NT2/D1 (cell line): ENCODE results near the gene HMGA1.
"Not testable (repeated sequence)": the region's sequence is repeated elsewhere in the genome, so short reads cannot be mapped to it uniquely, and the experiment has no call there.

Experiments used
- DNase-seq: peaks from one replicate; pipeline ENCODE4 v3.0.0-alpha.2; 2011; ENCODE audit warnings: low read depth, low spot score
- H3K27me3 ChIP-seq: 2 replicates; pipeline ENCODE4 v1.6.0; 2011; ENCODE audit warnings: mild to moderate bottlenecking; ENCODE audit not compliant: insufficient read length, insufficient read depth
- H3K36me3 ChIP-seq: 2 replicates; pipeline ENCODE4 v1.6.1; 2011; ENCODE audit warnings: mild to moderate bottlenecking, low read length, mixed read lengths; ENCODE audit not compliant: insufficient read depth, insufficient read length
- H3K4me1 ChIP-seq: 2 replicates; pipeline ENCODE4 v1.5.1; 2011; ENCODE audit not compliant: insufficient read depth, insufficient read length
- H3K4me3 ChIP-seq: 2 replicates; pipeline ENCODE4 v1.5.1; 2011; ENCODE audit warnings: low read depth; ENCODE audit not compliant: insufficient read length
- H3K9ac ChIP-seq: 2 replicates; pipeline ENCODE4 v1.6.0; 2011; ENCODE audit warnings: low read depth; ENCODE audit not compliant: insufficient read length
- H3K9me3 ChIP-seq: 2 replicates; pipeline ENCODE4 v1.5.1; 2011; ENCODE audit warnings: mild to moderate bottlenecking, low read length; ENCODE audit not compliant: insufficient read depth
- SUZ12 ChIP-seq: IDR thresholded peaks from 2 replicates; pipeline ENCODE4 v1.6.1; 2011; ENCODE audit not compliant: insufficient read length, insufficient read depth; ENCODE audit errors: extremely low read depth
- YY1 ChIP-seq: IDR thresholded peaks from 2 replicates; pipeline ENCODE4 v1.6.1; 2011; ENCODE audit not compliant: insufficient read length, insufficient read depth
- ZNF274 ChIP-seq: IDR thresholded peaks from 2 replicates; pipeline ENCODE4 v1.6.1; 2011; ENCODE audit warnings: mild to moderate bottlenecking, low read depth, low read length

HMGA1 gene

DNA sequence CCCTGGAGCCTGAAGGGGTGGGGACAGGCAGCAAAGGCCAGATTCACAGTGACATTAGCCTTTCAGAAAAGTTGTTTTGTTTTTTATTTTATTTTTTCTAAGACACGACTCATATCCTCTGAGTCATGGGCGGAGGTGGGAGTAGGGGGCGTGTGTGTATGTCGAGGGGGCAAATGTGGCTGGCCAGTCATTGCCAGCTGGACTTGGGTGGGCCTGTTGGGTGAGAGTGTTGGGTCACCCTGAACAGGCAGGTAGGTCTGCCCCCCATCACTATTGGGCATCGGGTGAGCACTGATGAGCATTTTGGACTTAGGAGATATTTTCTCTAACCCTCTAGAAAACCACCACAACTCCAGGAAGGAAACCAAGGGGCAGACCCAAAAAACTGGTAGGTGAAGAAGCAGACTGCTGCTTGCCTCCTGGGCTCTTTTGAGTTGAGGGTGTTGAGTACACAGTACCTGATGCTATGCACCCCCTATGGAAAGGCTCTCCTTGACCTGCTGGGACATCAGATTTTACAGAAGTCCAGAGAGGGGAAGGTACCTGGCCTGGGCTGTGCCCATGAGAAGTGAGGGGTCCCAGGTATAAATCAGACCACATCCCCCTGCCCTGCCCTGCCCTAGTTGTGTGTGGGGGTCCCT is 6.6 kb downstream of the HMGA1 start:
- H3K27me3 ChIP-seq = no peaks in the 10 kb centered on the region
- peaks cover 19% of the 10 kb centered on the region for H3K4me1 ChIP-seq
- H3K4me3 ChIP-seq = no peak overlapping the region
- peak overlapping the region; percentile 32 for H3K9ac ChIP-seq
- no peak for DNase-seq
- TF ChIP-seq YY1 (no peak), ZNF274 (no peak), SUZ12 (no peak)
- H3K36me3 ChIP-seq = peaks cover 63% of the 10 kb centered on the region
- no peaks in the 10 kb centered on the region for H3K9me3 ChIP-seq

DNA sequence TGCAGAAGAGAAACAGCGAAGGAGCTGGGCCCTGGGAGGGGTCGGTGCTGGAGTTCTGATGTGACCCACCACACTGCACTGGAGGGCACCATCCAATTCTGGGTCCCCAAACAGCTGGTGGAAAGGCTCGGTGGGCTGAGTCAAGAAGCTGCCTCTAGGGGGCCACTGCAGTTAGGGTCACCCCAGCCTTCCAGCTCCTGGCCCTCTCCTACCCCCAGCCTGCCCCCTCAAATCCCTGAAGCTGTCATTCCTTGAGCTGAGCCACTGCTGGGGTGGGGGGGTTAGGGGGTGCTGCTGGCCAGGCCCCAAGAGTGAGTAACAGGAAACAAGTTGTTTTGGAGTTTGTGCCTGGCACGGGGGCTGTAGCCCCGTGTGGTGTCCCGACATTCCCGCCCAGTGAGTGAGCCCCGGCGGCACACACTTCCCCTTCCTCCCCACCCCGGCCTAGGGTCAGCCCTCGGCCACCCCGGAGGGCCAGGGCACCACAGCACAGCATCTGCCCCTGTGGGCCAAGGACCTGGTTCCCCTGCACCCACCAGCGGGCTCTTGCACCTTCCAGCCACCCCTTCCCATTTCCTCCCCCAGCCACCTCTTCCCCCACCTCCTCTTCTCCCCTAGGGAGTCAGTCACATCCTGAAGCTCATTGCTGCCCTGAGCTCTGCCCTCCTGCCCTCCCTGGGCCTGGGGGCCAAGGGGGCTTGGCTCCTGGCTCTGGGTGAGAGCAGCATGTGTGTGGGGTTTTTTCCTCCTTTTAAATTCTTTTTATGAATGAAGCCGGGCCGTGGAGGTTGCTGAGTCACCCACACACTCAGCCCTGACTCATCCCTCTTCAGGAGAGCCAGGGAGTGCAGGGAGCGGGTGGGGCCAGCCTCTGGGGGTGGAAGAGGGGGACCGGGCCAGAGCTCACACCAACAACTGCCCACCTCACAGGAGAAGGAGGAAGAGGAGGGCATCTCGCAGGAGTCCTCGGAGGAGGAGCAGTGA is 7.5 kb downstream of the HMGA1 start:
- Histone ChIP-seq H3K4me3 (no peak overlapping the region), H3K9me3 (no peaks in the 10 kb centered on the region), H3K36me3 (peaks cover 53% of the 10 kb centered on the region), H3K9ac (peak overlapping the region; percentile 32), H3K27me3 (no peaks in the 10 kb centered on the region), H3K4me1 (peaks cover 21% of the 10 kb centered on the region)
- no peak for DNase-seq
- no peak for TF ChIP-seq SUZ12
- no peak for TF ChIP-seq YY1
- TF ChIP-seq ZNF274 = no peak

DNA sequence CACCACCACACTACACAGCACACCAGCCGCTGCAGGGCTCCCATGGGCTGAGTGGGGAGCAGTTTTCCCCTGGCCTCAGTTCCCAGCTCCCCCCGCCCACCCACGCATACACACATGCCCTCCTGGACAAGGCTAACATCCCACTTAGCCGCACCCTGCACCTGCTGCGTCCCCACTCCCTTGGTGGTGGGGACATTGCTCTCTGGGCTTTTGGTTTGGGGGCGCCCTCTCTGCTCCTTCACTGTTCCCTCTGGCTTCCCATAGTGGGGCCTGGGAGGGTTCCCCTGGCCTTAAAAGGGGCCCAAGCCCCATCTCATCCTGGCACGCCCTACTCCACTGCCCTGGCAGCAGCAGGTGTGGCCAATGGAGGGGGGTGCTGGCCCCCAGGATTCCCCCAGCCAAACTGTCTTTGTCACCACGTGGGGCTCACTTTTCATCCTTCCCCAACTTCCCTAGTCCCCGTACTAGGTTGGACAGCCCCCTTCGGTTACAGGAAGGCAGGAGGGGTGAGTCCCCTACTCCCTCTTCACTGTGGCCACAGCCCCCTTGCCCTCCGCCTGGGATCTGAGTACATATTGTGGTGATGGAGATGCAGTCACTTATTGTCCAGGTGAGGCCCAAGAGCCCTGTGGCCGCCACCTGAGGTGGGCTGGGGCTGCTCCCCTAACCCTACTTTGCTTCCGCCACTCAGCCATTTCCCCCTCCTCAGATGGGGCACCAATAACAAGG is 8.5 kb downstream of the HMGA1 start:
- not testable (repeated sequence) for H3K4me3 ChIP-seq, H3K9me3 ChIP-seq, H3K9ac ChIP-seq, DNase-seq, H3K27me3 ChIP-seq
- Histone ChIP-seq H3K4me1 (peaks cover 20% of the 10 kb centered on the region), H3K36me3 (peaks cover 44% of the 10 kb centered on the region)

DNA sequence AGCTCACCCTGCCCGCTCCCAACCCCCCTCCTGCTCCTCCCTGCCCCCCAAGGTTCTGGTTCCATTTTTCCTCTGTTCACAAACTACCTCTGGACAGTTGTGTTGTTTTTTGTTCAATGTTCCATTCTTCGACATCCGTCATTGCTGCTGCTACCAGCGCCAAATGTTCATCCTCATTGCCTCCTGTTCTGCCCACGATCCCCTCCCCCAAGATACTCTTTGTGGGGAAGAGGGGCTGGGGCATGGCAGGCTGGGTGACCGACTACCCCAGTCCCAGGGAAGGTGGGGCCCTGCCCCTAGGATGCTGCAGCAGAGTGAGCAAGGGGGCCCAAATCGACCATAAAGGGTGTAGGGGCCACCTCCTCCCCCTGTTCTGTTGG is 9.1 kb downstream of the HMGA1 start:
- peaks cover 38% of the 10 kb centered on the region for H3K36me3 ChIP-seq

DNA sequence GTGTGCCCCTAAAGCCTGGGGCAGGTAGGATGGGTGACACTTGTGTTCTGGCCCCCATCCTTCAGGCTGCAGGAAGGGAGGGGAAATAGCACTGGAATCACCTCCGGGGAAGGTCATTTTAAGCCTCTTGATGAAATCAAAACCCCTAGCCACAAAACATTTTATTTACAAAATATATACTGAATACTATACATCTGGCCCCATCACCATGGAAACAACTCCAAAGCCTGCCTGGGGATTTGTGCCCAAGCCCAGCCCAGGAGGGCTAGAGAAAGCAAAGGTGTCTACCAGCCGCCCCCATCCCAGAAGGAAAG is 9.5 kb downstream of the HMGA1 start:
- Histone ChIP-seq H3K9ac (no peak overlapping the region), H3K4me3 (no peak overlapping the region), H3K36me3 (peaks cover 34% of the 10 kb centered on the region), H3K9me3 (no peaks in the 10 kb centered on the region), H3K4me1 (peaks cover 16% of the 10 kb centered on the region), H3K27me3 (no peaks in the 10 kb centered on the region)
- DNase-seq = no peak
- TF ChIP-seq YY1 (no peak), ZNF274 (no peak), SUZ12 (no peak)

More for the DNA sequence above, 9.1 kb downstream of the HMGA1 start:
- peaks cover 17% of the 10 kb centered on the region for H3K4me1 ChIP-seq
- not testable (repeated sequence) for H3K4me3 ChIP-seq, H3K27me3 ChIP-seq, H3K9ac ChIP-seq, H3K9me3 ChIP-seq, DNase-seq

DNA sequence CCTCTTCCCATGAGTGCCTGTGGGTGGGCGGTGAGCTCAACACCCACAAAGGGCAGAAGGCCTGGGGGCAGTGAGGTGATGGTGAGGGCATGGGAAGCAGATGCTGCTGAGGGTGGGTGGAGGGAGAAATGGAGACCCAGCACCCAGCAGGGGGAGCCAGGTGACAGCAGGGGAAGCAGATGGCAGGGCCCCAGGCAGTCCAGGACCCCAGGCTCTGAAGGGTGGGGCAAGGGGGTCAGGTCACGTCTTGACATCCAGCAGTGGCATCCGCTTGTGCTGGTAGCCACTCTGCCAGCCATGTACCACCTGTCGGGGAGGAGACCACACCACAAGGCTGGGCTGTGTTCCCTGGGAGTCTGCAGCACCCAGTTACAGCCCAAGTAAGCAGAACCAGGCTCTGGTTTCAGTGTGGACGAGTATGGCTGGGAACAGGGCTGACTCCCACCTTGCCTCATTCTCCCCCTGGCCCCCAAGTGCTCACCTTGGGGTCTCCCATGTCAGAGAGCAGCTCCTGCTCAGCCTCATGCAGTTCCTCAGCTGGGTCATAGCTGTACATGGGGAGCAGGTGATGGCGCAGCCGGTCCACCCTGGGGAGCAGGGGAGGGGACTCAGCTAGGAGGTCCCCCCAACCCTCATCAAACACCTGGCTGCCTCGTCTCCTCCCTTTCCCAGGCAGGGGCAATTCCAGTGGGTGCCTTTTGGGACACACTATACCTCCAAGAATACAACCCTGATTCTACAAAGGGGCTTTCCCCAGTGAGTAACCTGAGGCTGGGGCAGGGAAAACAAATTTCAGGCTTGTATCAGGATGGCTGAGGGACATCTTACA is 10.1 kb downstream of the HMGA1 start:
- no peak overlapping the region for H3K4me3 ChIP-seq
- no peak for DNase-seq
- H3K4me1 ChIP-seq = peaks cover 10% of the 10 kb centered on the region
- peaks cover 28% of the 10 kb centered on the region for H3K36me3 ChIP-seq
- TF ChIP-seq SUZ12 (no peak), YY1 (no peak), ZNF274 (no peak)
- no peaks in the 10 kb centered on the region for H3K27me3 ChIP-seq
- no peaks in the 10 kb centered on the region for H3K9me3 ChIP-seq
- peak overlapping the region; percentile 5 for H3K9ac ChIP-seq
